GM18499 (cell line): ENCODE results near the gene PDE6A.
"Not testable (repeated sequence)": the region's sequence is repeated elsewhere in the genome, so short reads cannot be mapped to it uniquely, and the experiment has no call there.

Experiments used
- ATAC-seq: cut with Tn5 transposase; IDR thresholded peaks from one replicate; pipeline ENCODE4 v1.9.1; 2021; ENCODE audit warnings: moderate number of reproducible peaks; ENCODE audit not compliant: insufficient read depth, unreplicated experiment

Gene PDE6A

GRCh38 chr5:149870697-149871096, 73.9 kb downstream of the PDE6A start:
- no peak for ATAC-seq

DNA sequence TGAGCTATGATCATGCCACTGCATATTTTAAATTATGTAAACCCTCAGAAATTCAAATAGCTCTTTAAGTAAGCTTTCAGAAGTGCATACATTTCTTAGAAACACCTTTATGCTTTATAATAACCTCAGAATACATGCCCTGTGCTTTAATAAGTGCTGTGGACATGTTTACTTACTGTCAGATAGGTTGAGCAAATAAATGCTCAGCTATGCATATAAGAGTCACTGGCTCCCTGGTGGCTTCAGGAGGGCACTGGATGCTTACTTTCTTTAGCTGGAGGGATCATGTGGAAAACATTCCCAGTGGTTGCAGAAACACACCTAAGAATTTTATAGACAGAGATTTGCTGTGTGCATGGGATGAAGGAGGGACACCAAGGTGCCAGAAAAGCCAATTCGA, 74.4 kb downstream of the PDE6A start:
- ATAC-seq = no peak

GRCh38 chr5:149869411-149869821, 75.2 kb downstream of the PDE6A start:
- ATAC-seq = no peak

DNA sequence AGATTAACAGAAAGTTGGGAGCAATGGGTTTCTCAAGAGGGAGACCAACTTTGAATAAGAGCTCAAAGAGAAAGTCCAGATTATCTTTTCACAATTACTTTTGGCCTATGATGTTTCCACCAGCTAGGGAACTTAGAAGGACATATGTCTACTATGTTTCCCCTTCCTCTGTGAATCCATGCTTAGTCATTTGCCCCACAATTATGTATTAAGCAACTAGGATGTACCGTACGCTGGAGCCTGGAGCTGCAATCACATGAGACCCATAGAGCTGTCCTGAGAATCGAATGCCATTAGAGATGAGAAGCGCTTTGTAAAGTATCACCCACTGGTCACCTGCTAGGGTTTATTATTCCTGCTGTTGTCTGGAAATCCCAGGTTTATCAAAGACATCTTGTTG, 78.8 kb downstream of the PDE6A start:
- ATAC-seq = no peak

DNA sequence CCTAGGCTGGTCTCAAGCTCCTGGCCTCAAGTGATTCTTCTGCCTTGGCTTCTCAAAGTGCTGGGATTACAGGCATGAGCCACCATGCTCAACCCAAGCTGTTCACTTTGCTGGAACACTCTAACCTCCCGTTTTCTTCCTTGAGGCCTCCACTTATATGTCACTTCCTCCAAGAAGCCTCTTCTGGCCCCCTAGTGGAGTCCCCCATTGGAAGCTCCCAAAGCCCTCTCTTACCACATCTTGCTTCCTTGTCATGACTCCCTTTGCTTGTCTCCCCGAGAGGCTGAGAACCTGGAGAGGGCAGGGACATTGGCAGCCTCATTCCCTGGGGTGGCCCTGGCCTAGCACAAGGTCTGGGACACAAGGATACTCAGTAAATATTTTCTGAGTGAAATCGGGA, 80.8 kb downstream of the PDE6A start:
- ATAC-seq = no peak

DNA sequence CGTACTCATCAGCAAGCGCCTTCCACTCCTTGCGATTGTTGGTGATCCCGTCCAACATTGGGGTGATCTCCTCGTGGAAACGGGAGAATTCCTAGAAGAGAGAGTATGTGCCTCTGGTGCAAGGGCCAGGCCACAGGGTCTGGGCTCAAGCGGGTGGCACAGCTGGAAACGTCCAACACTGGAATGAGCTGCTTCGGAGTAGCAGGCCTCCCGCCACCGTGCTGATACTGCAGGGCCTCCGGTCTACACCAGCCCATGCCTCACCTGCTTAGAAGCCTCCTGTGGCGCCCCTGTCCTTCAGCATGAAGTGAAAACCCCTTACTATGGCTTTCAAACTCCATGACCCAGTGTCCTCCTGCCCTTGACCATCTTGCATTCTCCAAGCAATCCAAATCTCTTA, 81.4 kb downstream of the PDE6A start:
- ATAC-seq = no peak

DNA sequence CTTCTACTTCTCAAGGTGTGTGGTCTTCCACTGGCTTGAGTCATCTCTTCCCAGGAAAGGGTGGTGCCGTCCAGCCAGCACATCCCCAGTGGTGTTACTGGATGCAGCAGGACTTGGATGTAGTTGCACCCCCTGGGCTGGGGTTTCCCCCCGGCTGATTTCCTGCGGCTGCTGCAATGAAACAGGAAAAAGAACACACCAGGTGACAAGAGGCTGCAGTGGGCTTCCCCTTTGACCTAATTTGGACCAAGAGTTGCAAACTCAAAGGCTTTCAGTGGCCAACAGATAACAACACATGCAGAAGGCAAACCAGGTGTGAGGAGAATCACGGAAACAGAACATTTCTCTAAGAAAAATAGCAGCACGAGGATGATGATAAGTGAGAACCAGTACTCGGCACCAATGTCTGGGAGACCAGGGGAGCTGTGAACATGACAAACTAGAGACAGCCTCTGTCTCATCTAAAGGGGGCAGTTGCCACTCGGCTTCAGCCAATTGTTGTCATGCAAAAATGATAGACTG, 83.7 kb downstream of the PDE6A start:
- ATAC-seq = peak; percentile 80

DNA sequence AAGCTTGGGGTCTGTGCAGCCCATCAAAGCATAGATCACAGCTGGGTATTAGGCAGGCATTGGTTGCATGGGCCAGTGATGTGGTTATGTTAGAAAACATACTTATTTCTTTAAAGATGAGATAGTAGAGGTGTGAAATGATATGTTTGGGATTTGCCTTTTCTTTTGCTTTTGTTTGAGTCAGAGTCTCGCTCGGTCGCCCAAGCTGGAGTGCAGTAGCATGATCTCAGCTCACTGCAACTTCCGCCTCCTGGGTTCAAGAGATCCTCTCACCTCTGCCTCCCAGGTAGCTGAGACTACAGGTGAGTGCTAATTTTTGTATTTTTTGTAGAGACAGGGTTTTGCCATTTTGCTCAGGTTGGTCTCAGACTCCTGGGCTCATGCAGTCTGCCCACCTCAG, 84.8 kb downstream of the PDE6A start:
- ATAC-seq = no peak

GRCh38 chr5:149858481-149858880, 86.1 kb downstream of the PDE6A start:
- ATAC-seq = not testable (repeated sequence)

- no peak for ATAC-seq
Observed at GRCh38 chr5:149857499-149857898, 87.1 kb downstream of the PDE6A start.

DNA sequence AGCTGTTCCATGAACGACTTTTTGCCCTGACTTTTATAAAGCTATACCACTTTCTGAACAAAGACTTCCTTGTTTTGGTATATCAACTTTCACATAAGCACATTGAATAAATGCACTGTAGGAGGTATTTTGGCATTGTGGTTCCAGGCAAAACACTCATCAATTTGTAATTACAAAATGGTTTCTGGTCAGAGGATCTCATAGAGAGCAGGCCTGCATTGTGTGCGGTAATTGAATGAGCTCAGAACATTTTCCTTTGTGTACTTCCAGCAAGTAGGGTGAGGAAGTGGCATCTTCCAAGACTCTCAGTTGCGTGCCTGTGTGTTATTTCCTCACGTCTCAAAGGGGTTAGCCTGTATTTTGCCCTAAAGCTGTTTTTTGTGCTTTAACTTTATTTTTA, 89.2 kb downstream of the PDE6A start:
- no peak for ATAC-seq

DNA sequence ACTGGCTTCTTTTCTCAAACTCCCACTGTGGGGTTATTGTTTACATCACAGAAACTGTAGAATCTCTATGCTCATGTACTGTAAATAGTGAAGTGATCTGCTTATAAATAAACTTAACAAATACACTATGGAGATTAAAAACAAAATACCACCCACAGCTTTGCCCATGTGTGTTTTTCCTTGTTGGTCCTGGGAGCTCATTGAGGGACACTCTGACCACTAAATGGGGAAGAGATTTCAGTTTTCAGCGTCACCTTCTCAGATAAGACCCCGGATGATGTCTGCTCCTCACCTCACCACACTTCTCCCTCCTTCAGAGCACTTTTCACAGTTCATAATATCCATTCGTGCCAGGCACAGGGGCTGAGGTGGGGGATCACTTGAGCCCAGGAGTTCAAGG, 89.7 kb downstream of the PDE6A start:
- no peak for ATAC-seq

DNA sequence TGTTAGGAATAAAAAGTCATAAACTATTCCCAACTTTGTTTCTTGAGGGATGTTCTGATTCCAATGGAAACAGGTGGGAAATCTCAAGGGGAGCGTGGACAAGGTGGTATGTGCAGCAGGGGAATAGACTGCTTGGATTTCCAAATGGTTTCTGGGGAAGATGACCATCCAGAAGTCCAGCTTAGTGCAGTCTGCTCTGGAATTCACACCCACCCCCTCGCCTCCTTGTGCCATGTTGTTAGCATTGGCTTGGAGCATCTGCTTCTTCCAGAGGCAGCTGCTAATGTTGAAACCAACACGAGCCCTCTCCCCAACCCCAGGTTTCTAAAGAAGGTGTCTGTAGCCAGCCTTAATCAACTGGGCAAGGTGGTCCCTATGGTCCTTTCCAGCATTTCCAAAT, 90.9 kb downstream of the PDE6A start:
- ATAC-seq = no peak

DNA sequence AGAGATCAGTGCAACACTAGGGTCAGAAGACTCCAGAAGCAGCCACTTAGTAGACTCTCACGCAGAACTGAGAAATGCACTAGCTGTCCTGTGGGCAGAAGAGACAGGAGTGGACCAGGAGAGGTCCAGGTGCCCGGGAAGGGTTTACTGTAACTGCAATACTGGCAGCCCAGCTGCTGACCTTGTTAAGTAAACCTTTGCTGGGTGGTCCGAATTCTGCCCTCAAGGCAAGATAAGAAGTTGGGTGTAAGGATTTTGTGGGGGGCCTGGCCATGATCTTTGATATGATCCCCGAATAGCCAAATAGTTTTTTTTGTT, 91.3 kb downstream of the PDE6A start:
- ATAC-seq = no peak

DNA sequence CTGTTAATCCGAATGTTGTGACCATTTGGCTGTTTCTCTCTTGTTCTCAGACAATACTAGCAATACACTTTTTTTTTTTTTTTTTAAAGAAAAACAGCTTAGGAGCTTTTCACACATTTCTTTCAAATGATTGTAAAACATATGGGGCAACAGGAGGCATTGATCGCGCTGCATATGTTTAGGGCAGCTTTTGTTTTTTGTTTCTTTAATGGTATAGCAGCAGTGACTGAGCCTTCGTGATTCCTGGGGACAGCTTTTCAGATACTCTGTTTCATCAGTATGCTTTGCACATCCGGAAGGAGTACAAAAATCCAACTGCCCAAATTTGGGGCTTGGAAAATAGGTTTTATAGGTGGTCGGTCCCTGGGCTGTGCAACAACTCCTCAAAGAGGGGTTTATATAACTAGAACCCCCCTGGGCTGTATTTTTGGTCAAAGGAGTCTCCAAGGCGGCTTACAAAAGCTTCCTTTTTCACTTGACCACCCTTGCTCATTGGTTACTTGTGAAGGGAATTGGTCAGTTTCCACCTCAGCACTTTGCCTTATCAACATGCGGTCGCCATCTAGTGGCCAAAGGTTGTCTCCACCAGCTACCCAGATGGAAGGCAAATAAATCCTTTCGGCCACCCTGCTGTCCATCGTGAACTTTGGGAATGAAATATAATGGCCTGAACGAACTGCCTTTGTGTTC, 91.8 kb downstream of the PDE6A start:
- no peak for ATAC-seq

- ATAC-seq = no peak
Observed at GRCh38 chr5:149851211-149851610, 93.4 kb downstream of the PDE6A start.

DNA sequence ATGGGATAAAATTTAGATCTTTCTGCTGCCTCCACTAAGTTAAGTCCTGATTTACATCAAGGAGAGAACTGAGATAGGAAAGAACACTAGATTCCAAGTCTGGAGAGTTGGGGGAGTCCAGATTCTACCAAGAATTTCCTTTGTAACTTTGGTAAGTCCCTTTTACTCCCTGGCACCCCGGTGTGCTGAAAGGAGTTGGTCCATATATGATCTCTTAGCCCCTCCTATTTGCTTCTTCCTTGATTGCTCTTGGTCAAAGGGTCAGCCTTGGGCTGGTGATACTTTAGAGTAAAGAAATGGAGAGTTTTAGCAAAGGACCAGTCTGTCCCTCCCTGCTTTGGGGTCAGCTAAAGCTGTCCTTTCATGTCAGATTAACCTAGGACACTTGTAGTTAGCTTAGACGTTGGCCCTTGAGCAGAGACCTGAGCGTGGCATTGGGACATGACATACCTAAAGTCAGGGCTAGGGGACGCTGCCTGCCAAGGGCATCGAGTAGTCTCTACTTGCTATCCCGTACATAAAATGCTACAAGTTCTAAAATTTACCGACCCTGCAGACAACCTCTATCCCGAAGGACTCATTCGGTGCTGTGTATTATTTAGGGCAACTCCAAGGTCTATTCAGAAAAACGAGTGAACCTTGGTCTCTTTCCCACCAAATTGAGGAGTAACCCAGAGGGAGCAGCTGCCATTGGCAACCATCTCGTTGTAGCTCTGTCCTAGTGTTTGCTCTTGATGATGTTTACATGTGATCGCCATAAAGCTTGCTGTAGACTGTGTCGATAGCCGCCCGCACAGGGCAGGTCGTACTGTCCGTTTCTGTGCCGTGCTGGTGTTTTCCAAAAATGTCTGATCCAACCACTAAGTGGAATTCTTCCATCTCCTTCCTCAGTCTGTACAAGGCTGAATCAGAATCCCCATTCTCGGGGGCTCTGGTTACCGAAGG, 94.4 kb downstream of the PDE6A start:
- ATAC-seq = no peak

DNA sequence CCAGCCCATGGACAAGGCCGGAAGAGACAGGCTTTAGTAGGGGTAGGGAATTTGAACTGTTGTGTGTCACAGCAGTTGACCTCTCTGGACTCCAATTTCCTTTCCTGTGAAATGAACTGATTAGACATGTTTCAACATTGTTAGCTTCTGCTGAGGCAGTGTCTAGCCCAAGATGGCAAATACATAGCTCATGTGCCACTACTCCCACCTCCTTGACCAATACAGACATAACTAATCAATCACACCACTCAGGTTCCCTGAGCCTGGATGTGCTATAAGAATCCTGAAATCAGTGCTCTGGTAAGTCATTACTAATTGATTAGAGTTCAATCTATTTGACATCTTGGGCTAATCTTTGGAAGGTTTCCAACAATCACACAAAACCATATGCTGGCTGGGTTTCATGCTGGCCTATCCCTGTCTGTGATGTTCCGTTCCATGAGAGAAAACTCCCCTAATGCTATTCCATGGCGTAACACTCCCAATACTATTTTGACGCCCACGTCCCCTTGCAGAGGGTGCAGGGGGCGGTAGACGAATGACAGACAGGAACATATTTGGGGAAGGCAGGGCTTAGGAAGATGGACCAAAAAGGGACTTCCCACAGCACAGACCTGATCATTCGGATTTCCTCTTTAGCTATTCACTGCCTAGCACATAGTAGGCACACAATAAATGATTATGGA, 95.2 kb downstream of the PDE6A start:
- no peak for ATAC-seq

DNA sequence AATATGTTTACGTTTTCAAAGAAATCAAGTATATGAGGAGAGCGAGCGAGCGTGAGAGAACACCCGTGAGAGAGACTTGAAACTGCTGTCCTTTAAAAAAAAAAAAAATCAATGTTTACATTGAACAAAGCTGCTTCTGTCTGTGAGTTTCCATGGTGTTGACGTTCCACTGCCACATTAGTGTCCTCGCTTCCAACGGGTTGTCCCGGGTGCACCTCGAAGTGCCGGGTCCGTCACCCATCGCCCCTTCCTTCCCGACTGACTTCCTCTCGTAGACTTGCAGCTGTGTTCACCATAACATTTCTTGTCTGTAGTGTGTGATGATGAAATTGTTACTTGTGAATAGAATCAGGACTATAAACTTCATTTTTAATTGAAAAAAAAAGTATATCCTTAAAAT, 97.0 kb downstream of the PDE6A start:
- no peak for ATAC-seq

DNA sequence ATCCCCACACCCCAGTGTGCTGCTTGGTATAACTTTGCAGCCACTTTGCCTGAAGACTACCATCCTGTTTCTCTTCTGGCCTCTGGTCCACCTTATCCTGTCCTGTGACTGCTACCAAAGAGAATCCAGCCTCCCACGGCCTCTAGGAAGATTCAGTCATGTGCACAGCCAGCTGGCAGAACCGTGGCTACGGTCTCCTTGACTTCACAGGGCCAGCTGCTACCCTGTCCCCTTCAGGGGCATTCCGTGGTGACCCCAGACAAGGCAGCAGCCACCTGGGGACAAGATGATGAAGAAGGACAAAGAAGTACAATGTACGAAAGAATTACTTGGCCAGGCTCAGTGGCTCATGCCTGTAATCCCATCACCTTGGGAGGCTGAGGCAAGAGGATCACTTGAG, 98.6 kb downstream of the PDE6A start:
- ATAC-seq = no peak

- no peak for ATAC-seq
Observed at GRCh38 chr5:149845601-149846000, 99.0 kb downstream of the PDE6A start.
